SK-N-SH (cell line): ENCODE results near the gene SYNPR.

ENCODE experiments used
- CTCF ChIP-seq: fragments of 200-600 bp; sonication (generic); IDR thresholded peaks from 2 replicates; pipeline ENCODE4 v1.6.1; 2017; ENCODE audit warnings: antibody characterized with exemption, mild to moderate bottlenecking, moderate library complexity
- EP300 ChIP-seq, 2 experiments: IDR thresholded peaks; 2 replicates each; pipeline versions ENCODE4 v1.4.0 to v1.6.1; 2012; ENCODE audit warnings: borderline replicate concordance in 1 of 2, low read depth in 1 of 2, low read length in 1 of 2
- GATA2 ChIP-seq: sonication (generic); formaldehyde crosslinking; IDR thresholded peaks from 2 replicates; pipeline ENCODE4 v1.5.0; 2020; ENCODE audit warnings: mild to moderate bottlenecking, missing genetic modification reagents
- MXI1 ChIP-seq: IDR thresholded peaks from 2 replicates; pipeline ENCODE4 v1.6.1; 2012; ENCODE audit warnings: mild to moderate bottlenecking, low read depth, low read length, improper control_type of control experiment
- POLR2AphosphoS5 ChIP-seq: IDR thresholded peaks from 2 replicates; pipeline ENCODE4 v1.6.1; 2012; ENCODE audit warnings: low read depth, low read length
- REST ChIP-seq: IDR thresholded peaks from 2 replicates; pipeline ENCODE4 v1.6.1; 2012; ENCODE audit warnings: mild to moderate bottlenecking, low read depth, low read length, moderate library complexity
- RFX5 ChIP-seq: IDR thresholded peaks from 2 replicates; pipeline ENCODE4 v1.6.1; 2012; ENCODE audit warnings: mild to moderate bottlenecking, improper control_type of control experiment, low read length

GRCh38 chr3:63556401-63556800 is 278.3 kb downstream of the SYNPR start:
- TF ChIP-seq RFX5 = no peak
- no peak for TF ChIP-seq CTCF
- no peak for TF ChIP-seq EP300 (IDR thresholded peaks at IDR 0.05; ENCODE audit: borderline replicate concordance in 1 of 2, low read depth in 1 of 2, low read length in 1 of 2)
- TF ChIP-seq POLR2AphosphoS5 = no peak
- TF ChIP-seq GATA2 (CRISPR knock-in tag) = no peak
- TF ChIP-seq REST = no peak
- TF ChIP-seq MXI1 = no peak
